ENCODE results near the gene DGKB. TPM values are rescaled to one million over a fixed set of nuclear protein-coding genes. Genes with fewer than 3 reads are reported as not detected.

The DGKB gene
- total RNA-seq, result not detected in 2 replicates

GRCh38 chr7:14902589-14903067 lies at the start of gene DGKB:
Gene DGKB (minus strand): TSS chr7:14902751.

